ENCODE measurements around the gene PCDH18.
A peak's percentile ranks its signal among the peaks of the same experiment; 100 is the strongest.
"Not testable (repeated sequence)": the region's sequence is repeated elsewhere in the genome, so short reads cannot be mapped to it uniquely, and the experiment has no call there.

PCDH18 gene

GRCh38 chr4:137541181-137541580, 8.9 kb upstream of the PCDH18 start:
- no peaks in the 10 kb centered on the region for H3K27me3 ChIP-seq (ENCODE audit: control insufficient read depth in 1 of 2, insufficient read depth in 2 of 2, low read length in 2 of 2)
- H3K27ac ChIP-seq (ENCODE audit: low read depth, low read length) = no peak overlapping the region
- no peaks in the 10 kb centered on the region for H3K36me3 ChIP-seq (ENCODE audit: control insufficient read depth in 1 of 2, insufficient read depth in 2 of 2, low read length in 2 of 2)
- H3K9me3 ChIP-seq (ENCODE audit: control insufficient read depth in 1 of 2, low read length in 2 of 2) = no peaks in the 10 kb centered on the region
- H3K4me1 ChIP-seq (ENCODE audit: control insufficient read depth in 1 of 2, insufficient read depth in 2 of 2, low read length in 2 of 2) = no peaks in the 10 kb centered on the region
- no peak overlapping the region for H3K4me3 ChIP-seq (ENCODE audit: low read depth in 1 of 2, low read length in 2 of 2)
- no peak overlapping the region for H3K9ac ChIP-seq (ENCODE audit: low read depth in 1 of 2, low read length in 2 of 2)

GRCh38 chr4:137540356-137540755, 8.1 kb upstream of the PCDH18 start:
- Histone ChIP-seq H3K9me3 (ENCODE audit: control insufficient read depth in 1 of 2, low read length in 2 of 2) (no peaks in the 10 kb centered on the region), H3K4me3 (ENCODE audit: low read depth in 1 of 2, low read length in 2 of 2) (no peak overlapping the region), H3K9ac (ENCODE audit: low read depth in 1 of 2, low read length in 2 of 2) (no peak overlapping the region), H3K4me1 (ENCODE audit: control insufficient read depth in 1 of 2, insufficient read depth in 2 of 2, low read length in 2 of 2) (no peaks in the 10 kb centered on the region), H3K36me3 (ENCODE audit: control insufficient read depth in 1 of 2, insufficient read depth in 2 of 2, low read length in 2 of 2) (no peaks in the 10 kb centered on the region), H3K27ac (ENCODE audit: low read depth, low read length) (no peak overlapping the region), H3K27me3 (ENCODE audit: control insufficient read depth in 1 of 2, insufficient read depth in 2 of 2, low read length in 2 of 2) (no peaks in the 10 kb centered on the region)

GRCh38 chr4:137538526-137538925, 6.2 kb upstream of the PCDH18 start:
- no peaks in the 10 kb centered on the region for H3K4me1 ChIP-seq (ENCODE audit: control insufficient read depth in 1 of 2, insufficient read depth in 2 of 2, low read length in 2 of 2)
- H3K36me3 ChIP-seq (ENCODE audit: control insufficient read depth in 1 of 2, insufficient read depth in 2 of 2, low read length in 2 of 2) = no peaks in the 10 kb centered on the region
- H3K27me3 ChIP-seq (ENCODE audit: control insufficient read depth in 1 of 2, insufficient read depth in 2 of 2, low read length in 2 of 2) = no peaks in the 10 kb centered on the region
- no peak overlapping the region for H3K27ac ChIP-seq (ENCODE audit: low read depth, low read length)
- no peak overlapping the region for H3K4me3 ChIP-seq (ENCODE audit: low read depth in 1 of 2, low read length in 2 of 2)
- no peaks in the 10 kb centered on the region for H3K9me3 ChIP-seq (ENCODE audit: control insufficient read depth in 1 of 2, low read length in 2 of 2)
- no peak overlapping the region for H3K9ac ChIP-seq (ENCODE audit: low read depth in 1 of 2, low read length in 2 of 2)

- not testable (repeated sequence) for H3K9ac ChIP-seq (ENCODE audit: low read depth in 1 of 2, low read length in 2 of 2)
These were observed 5.5 kb upstream of the PCDH18 start for GRCh38 chr4:137537807-137538206.

GRCh38 chr4:137536789-137537561, 4.7 kb upstream of the PCDH18 start:
- Histone ChIP-seq H3K4me1 (ENCODE audit: control insufficient read depth in 1 of 2, insufficient read depth in 2 of 2, low read length in 2 of 2) (no peaks in the 10 kb centered on the region), H3K9me3 (ENCODE audit: control insufficient read depth in 1 of 2, low read length in 2 of 2) (no peaks in the 10 kb centered on the region), H3K4me3 (ENCODE audit: low read depth in 1 of 2, low read length in 2 of 2) (no peak overlapping the region), H3K36me3 (ENCODE audit: control insufficient read depth in 1 of 2, insufficient read depth in 2 of 2, low read length in 2 of 2) (no peaks in the 10 kb centered on the region), H3K9ac (ENCODE audit: low read depth in 1 of 2, low read length in 2 of 2) (no peak overlapping the region), H3K27me3 (ENCODE audit: control insufficient read depth in 1 of 2, insufficient read depth in 2 of 2, low read length in 2 of 2) (no peaks in the 10 kb centered on the region), H3K27ac (ENCODE audit: low read depth, low read length) (no peak overlapping the region)

More at GRCh38 chr4:137537807-137538206, 5.5 kb upstream of the PCDH18 start:
- not testable (repeated sequence) for H3K36me3 ChIP-seq (ENCODE audit: control insufficient read depth in 1 of 2, insufficient read depth in 2 of 2, low read length in 2 of 2); H3K27me3 ChIP-seq (ENCODE audit: control insufficient read depth in 1 of 2, insufficient read depth in 2 of 2, low read length in 2 of 2); H3K9me3 ChIP-seq (ENCODE audit: control insufficient read depth in 1 of 2, low read length in 2 of 2); H3K4me3 ChIP-seq (ENCODE audit: low read depth in 1 of 2, low read length in 2 of 2); H3K27ac ChIP-seq (ENCODE audit: low read depth, low read length); H3K4me1 ChIP-seq (ENCODE audit: control insufficient read depth in 1 of 2, insufficient read depth in 2 of 2, low read length in 2 of 2)

GRCh38 chr4:137535718-137536117, 3.4 kb upstream of the PCDH18 start:
- Histone ChIP-seq H3K27me3 (ENCODE audit: control insufficient read depth in 1 of 2, insufficient read depth in 2 of 2, low read length in 2 of 2) (no peaks in the 10 kb centered on the region), H3K4me1 (ENCODE audit: control insufficient read depth in 1 of 2, insufficient read depth in 2 of 2, low read length in 2 of 2) (no peaks in the 10 kb centered on the region), H3K27ac (ENCODE audit: low read depth, low read length) (no peak overlapping the region), H3K36me3 (ENCODE audit: control insufficient read depth in 1 of 2, insufficient read depth in 2 of 2, low read length in 2 of 2) (no peaks in the 10 kb centered on the region), H3K9me3 (ENCODE audit: control insufficient read depth in 1 of 2, low read length in 2 of 2) (no peaks in the 10 kb centered on the region), H3K9ac (ENCODE audit: low read depth in 1 of 2, low read length in 2 of 2) (no peak overlapping the region), H3K4me3 (ENCODE audit: low read depth in 1 of 2, low read length in 2 of 2) (no peak overlapping the region)

GRCh38 chr4:137534516-137534915, 2.2 kb upstream of the PCDH18 start:
- H3K9ac ChIP-seq (ENCODE audit: low read depth in 1 of 2, low read length in 2 of 2) = no peak overlapping the region
- no peaks in the 10 kb centered on the region for H3K36me3 ChIP-seq (ENCODE audit: control insufficient read depth in 1 of 2, insufficient read depth in 2 of 2, low read length in 2 of 2)
- H3K9me3 ChIP-seq (ENCODE audit: control insufficient read depth in 1 of 2, low read length in 2 of 2) = no peaks in the 10 kb centered on the region
- no peak overlapping the region for H3K4me3 ChIP-seq (ENCODE audit: low read depth in 1 of 2, low read length in 2 of 2)
- no peaks in the 10 kb centered on the region for H3K4me1 ChIP-seq (ENCODE audit: control insufficient read depth in 1 of 2, insufficient read depth in 2 of 2, low read length in 2 of 2)
- H3K27ac ChIP-seq (ENCODE audit: low read depth, low read length) = no peak overlapping the region
- H3K27me3 ChIP-seq (ENCODE audit: control insufficient read depth in 1 of 2, insufficient read depth in 2 of 2, low read length in 2 of 2) = no peaks in the 10 kb centered on the region

GRCh38 chr4:137533855-137534254, 1.6 kb upstream of the PCDH18 start:
- H3K4me3 ChIP-seq (ENCODE audit: low read depth in 1 of 2, low read length in 2 of 2) = no peak overlapping the region

GRCh38 chr4:137532869-137533236, 559 bp upstream of the PCDH18 start:
- no peaks in the 10 kb centered on the region for H3K9me3 ChIP-seq (ENCODE audit: control insufficient read depth in 1 of 2, low read length in 2 of 2)
- peak overlapping the region; percentile 27 for H3K27ac ChIP-seq (ENCODE audit: low read depth, low read length)
- peak overlapping the region; percentile 41 to 71 for H3K4me3 ChIP-seq (ENCODE audit: low read depth in 1 of 2, low read length in 2 of 2)
- no peaks in the 10 kb centered on the region for H3K36me3 ChIP-seq (ENCODE audit: control insufficient read depth in 1 of 2, insufficient read depth in 2 of 2, low read length in 2 of 2)
- H3K9ac ChIP-seq (ENCODE audit: low read depth in 1 of 2, low read length in 2 of 2) = peak overlapping the region in 1 of 2 donors; percentile 23
- H3K27me3 ChIP-seq (ENCODE audit: control insufficient read depth in 1 of 2, insufficient read depth in 2 of 2, low read length in 2 of 2) = no peaks in the 10 kb centered on the region
- no peaks in the 10 kb centered on the region for H3K4me1 ChIP-seq (ENCODE audit: control insufficient read depth in 1 of 2, insufficient read depth in 2 of 2, low read length in 2 of 2)

More at GRCh38 chr4:137533855-137534254, 1.6 kb upstream of the PCDH18 start:
- Histone ChIP-seq H3K9me3 (ENCODE audit: control insufficient read depth in 1 of 2, low read length in 2 of 2) (no peaks in the 10 kb centered on the region), H3K27ac (ENCODE audit: low read depth, low read length) (peak overlapping the region; percentile 51), H3K4me1 (ENCODE audit: control insufficient read depth in 1 of 2, insufficient read depth in 2 of 2, low read length in 2 of 2) (no peaks in the 10 kb centered on the region), H3K27me3 (ENCODE audit: control insufficient read depth in 1 of 2, insufficient read depth in 2 of 2, low read length in 2 of 2) (no peaks in the 10 kb centered on the region), H3K36me3 (ENCODE audit: control insufficient read depth in 1 of 2, insufficient read depth in 2 of 2, low read length in 2 of 2) (no peaks in the 10 kb centered on the region), H3K9ac (ENCODE audit: low read depth in 1 of 2, low read length in 2 of 2) (no peak overlapping the region)

GRCh38 chr4:137531168-137531985, 917 bp downstream of the PCDH18 start:
- Histone ChIP-seq H3K36me3 (ENCODE audit: control insufficient read depth in 1 of 2, insufficient read depth in 2 of 2, low read length in 2 of 2) (no peaks in the 10 kb centered on the region), H3K27me3 (ENCODE audit: control insufficient read depth in 1 of 2, insufficient read depth in 2 of 2, low read length in 2 of 2) (no peaks in the 10 kb centered on the region), H3K4me3 (ENCODE audit: low read depth in 1 of 2, low read length in 2 of 2) (peak overlapping the region; percentile 54 to 71), H3K9ac (ENCODE audit: low read depth in 1 of 2, low read length in 2 of 2) (peak overlapping the region; percentile 1 to 41), H3K9me3 (ENCODE audit: control insufficient read depth in 1 of 2, low read length in 2 of 2) (no peaks in the 10 kb centered on the region), H3K4me1 (ENCODE audit: control insufficient read depth in 1 of 2, insufficient read depth in 2 of 2, low read length in 2 of 2) (no peaks in the 10 kb centered on the region), H3K27ac (ENCODE audit: low read depth, low read length) (peak overlapping the region; percentile 5)
